ENCODE data around the gene PRG2. TPM values are rescaled to one million over a fixed set of nuclear protein-coding genes. Genes with fewer than 3 reads are reported as not detected.
"Not testable (repeated sequence)": the region's sequence is repeated elsewhere in the genome, so short reads cannot be mapped to it uniquely, and the experiment has no call there.

PRG2 gene
- total and polyA plus RNA-seq, 10 donors, result 1.4 to 10.5 (median 3.7) TPM; not detected in 1

- intact Hi-C loops (cut with DNase I; ENCODE audit: low total_unique reads), result no loop called here
- 37 to 64% (median 55%) methylated on average over 2 of the region's 2 CpGs for WGBS, 5 donors
Observed at GRCh38 chr11:57403802-57404147, 13.3 kb upstream of the PRG2 start.

GRCh38 chr11:57403003-57403801 lies 12.8 kb upstream of the PRG2 start:
- intact Hi-C loops (cut with DNase I; ENCODE audit: low total_unique reads); H3K4me3 ChIP-seq; DNase-seq; H3K9me3 ChIP-seq; H3K27me3 ChIP-seq (replicated peaks in 1 of 7): not testable (repeated sequence)
- 83 to 96% (median 89%) methylated on average over 6 of the region's 6 CpGs for WGBS, 5 donors
- Histone ChIP-seq H3K36me3 (peaks cover 0 to 28% (median 14%) of the 10 kb centered on the region in 6 donors), H3K4me1 (peaks cover 0 to 26% (median 13%) of the 10 kb centered on the region in 6 donors), H3K27ac (peak overlapping the region in 2 of 8 donors; percentile 14 to 34)

More at GRCh38 chr11:57403802-57404147, 13.3 kb upstream of the PRG2 start:
- TF ChIP-seq CTCF (IDR thresholded peaks at IDR 0.05 in 8 of 11, conservative IDR thresholded peaks at IDR 0.05 in 3 of 11), result no peak
- TF ChIP-seq POLR2AphosphoS5 (IDR thresholded peaks at IDR 0.05), result no peak
- TF ChIP-seq POLR2A (IDR thresholded peaks at IDR 0.05), result no peak
- Histone ChIP-seq H3K4me3 (no peak overlapping the region), H3K4me1 (peaks cover 0 to 26% (median 13%) of the 10 kb centered on the region in 6 donors), H3K36me3 (peaks cover 4 to 34% (median 20%) of the 10 kb centered on the region in 6 donors), H3K27me3 (replicated peaks in 1 of 7) (no peaks in the 10 kb centered on the region), H3K9me3 (no peaks in the 10 kb centered on the region), H3K27ac (peak overlapping the region in 2 of 8 donors; percentile 14 to 34)
- no peak for DNase-seq

- H3K27ac ChIP-seq, result no peak overlapping the region
- WGBS, 5 donors, result 66 to 80% (median 79%) methylated on average over 6 of the region's 6 CpGs
- no peaks in the 10 kb centered on the region for H3K27me3 ChIP-seq (replicated peaks in 1 of 7)
- intact Hi-C loops (cut with DNase I; ENCODE audit: low total_unique reads), result no loop called here
- peaks cover 0 to 20% (median 6%) of the 10 kb centered on the region in 6 donors for H3K36me3 ChIP-seq
- no peak for DNase-seq
- H3K9me3 ChIP-seq, result no peaks in the 10 kb centered on the region
- TF ChIP-seq POLR2A (IDR thresholded peaks at IDR 0.05), result no peak
- no peak for TF ChIP-seq CTCF (IDR thresholded peaks at IDR 0.05 in 8 of 11, conservative IDR thresholded peaks at IDR 0.05 in 3 of 11)
- no peak for TF ChIP-seq POLR2AphosphoS5 (IDR thresholded peaks at IDR 0.05)
- peaks cover 0 to 22% (median 12%) of the 10 kb centered on the region in 6 donors for H3K4me1 ChIP-seq
- H3K4me3 ChIP-seq, result no peak overlapping the region
Observed at GRCh38 chr11:57402188-57403002, 11.9 kb upstream of the PRG2 start.

- no peaks in the 10 kb centered on the region for H3K36me3 ChIP-seq
- H3K4me3 ChIP-seq, result no peak overlapping the region
- intact Hi-C loops (cut with DNase I; ENCODE audit: low total_unique reads), result no loop called here
- no peak for DNase-seq
- H3K9me3 ChIP-seq, result no peaks in the 10 kb centered on the region
- 88 to 94% (median 90%) methylated on average over 4 of the region's 4 CpGs for WGBS, 5 donors
- H3K27ac ChIP-seq, result no peak overlapping the region
- H3K27me3 ChIP-seq (replicated peaks in 1 of 7), result no peaks in the 10 kb centered on the region
- no peaks in the 10 kb centered on the region for H3K4me1 ChIP-seq
- TF ChIP-seq POLR2AphosphoS5 (IDR thresholded peaks at IDR 0.05) (no peak), POLR2A (IDR thresholded peaks at IDR 0.05) (no peak), CTCF (IDR thresholded peaks at IDR 0.05 in 8 of 11, conservative IDR thresholded peaks at IDR 0.05 in 3 of 11) (no peak)
Observed at GRCh38 chr11:57399972-57400578, 9.6 kb upstream of the PRG2 start.

Measured in spleen (tissue), 11 donors.